ENCODE data around the gene NIP7. TPM values are rescaled to one million over a fixed set of nuclear protein-coding genes. Genes with fewer than 3 reads are reported as not detected.

Gene NIP7
- total and polyA plus RNA-seq, 9 of the 15 experiments (the other 6 are each of a cell fraction or from before 2014, with no cell fraction given) = 28.9 to 85.5 (median 72.5) TPM

DNA sequence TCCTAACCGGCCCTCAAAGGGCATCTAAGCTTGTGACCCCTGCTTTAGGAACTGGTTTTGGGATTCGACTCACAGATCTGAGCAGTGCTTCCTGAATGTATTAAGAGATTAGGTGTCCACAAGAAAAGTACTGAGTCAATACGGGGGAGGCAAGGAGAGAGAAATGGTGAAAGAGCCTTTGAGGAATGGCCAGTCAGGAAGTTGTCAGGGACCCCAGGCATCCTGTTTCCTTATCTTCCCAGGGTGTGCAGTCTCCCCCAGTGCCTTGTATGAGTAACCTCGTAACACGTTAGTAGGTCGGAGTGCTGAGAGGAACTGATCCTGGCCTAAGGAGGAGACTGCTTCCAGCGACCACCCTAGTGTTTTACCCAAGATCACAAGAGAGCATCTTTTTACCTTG, 28.4 kb downstream of the NIP7 start (continued):
- TF ChIP-seq HOXB6 (CRISPR knock-in tag; IDR thresholded peaks at IDR 0.05; ENCODE audit: borderline replicate concordance) (no peak), TCFL5 (CRISPR knock-in tag; conservative IDR thresholded peaks at IDR 0.05) (no peak), MBD2 (IDR thresholded peaks at IDR 0.05; ENCODE audit: borderline replicate concordance, low read depth) (no peak; the same call in 1 of the 2 replicates), CBFA2T3 (IDR thresholded peaks at IDR 0.05) (peak; percentile 78), SAFB (IDR thresholded peaks at IDR 0.05; ENCODE audit: borderline replicate concordance, low read depth, low read length) (no peak), BMI1 (IDR thresholded peaks at IDR 0.05; ENCODE audit: low read length) (no peak), ZNF253 (CRISPR knock-in tag; conservative IDR thresholded peaks at IDR 0.05) (no peak), NFE2 (IDR thresholded peaks at IDR 0.05; ENCODE audit: low read depth) (0 out of 2 replicates have a peak, but pooled peaks have one; percentile 20), MYBL2 (IDR thresholded peaks at IDR 0.05; ENCODE audit: low read depth) (no peak), MYBL2 (CRISPR knock-in tag; IDR thresholded peaks at IDR 0.05; ENCODE audit: borderline replicate concordance) (no peak), WHSC1 (IDR thresholded peaks at IDR 0.05; ENCODE audit: low read length) (no peak), RCOR1 (IDR thresholded peaks at IDR 0.05; ENCODE audit: borderline replicate concordance in 1 of 2, low read depth in 2 of 2, low read length in 2 of 2) (peak in 1 of 2 experiments; percentile 56; a peak in 1 of 4 replicates), MTA2 (IDR thresholded peaks at IDR 0.05; ENCODE audit: low read depth) (no peak), TSC22D4 (tag; IDR thresholded peaks at IDR 0.05) (no peak), PPARD (CRISPR knock-in tag; IDR thresholded peaks at IDR 0.05) (no peak), POLR2H (tag; IDR thresholded peaks at IDR 0.05; ENCODE audit: low read depth) (no peak), NFATC3 (IDR thresholded peaks at IDR 0.05) (no peak), ZKSCAN8 (CRISPR knock-in tag; IDR thresholded peaks at IDR 0.05) (no peak), ZNF239 (CRISPR knock-in tag; IDR thresholded peaks at IDR 0.05) (no peak)
- TF ChIP-seq, protein P1, sequence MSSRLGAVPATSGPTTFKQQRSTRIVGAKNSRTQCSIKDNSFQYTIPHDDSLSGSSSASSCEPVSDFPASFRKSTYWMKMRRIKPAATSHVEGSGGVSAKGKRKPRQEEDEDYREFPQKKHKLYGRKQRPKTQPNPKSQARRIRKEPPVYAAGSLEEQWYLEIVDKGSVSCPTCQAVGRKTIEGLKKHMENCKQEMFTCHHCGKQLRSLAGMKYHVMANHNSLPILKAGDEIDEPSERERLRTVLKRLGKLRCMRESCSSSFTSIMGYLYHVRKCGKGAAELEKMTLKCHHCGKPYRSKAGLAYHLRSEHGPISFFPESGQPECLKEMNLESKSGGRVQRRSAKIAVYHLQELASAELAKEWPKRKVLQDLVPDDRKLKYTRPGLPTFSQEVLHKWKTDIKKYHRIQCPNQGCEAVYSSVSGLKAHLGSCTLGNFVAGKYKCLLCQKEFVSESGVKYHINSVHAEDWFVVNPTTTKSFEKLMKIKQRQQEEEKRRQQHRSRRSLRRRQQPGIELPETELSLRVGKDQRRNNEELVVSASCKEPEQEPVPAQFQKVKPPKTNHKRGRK (tag; IDR thresholded peaks at IDR 0.05) = no peak
- TF ChIP-seq, protein P2, sequence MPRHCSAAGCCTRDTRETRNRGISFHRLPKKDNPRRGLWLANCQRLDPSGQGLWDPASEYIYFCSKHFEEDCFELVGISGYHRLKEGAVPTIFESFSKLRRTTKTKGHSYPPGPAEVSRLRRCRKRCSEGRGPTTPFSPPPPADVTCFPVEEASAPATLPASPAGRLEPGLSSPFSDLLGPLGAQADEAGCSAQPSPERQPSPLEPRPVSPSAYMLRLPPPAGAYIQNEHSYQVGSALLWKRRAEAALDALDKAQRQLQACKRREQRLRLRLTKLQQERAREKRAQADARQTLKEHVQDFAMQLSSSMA (CRISPR knock-in tag; IDR thresholded peaks at IDR 0.05) = no peak
- TF ChIP-seq, protein P3, sequence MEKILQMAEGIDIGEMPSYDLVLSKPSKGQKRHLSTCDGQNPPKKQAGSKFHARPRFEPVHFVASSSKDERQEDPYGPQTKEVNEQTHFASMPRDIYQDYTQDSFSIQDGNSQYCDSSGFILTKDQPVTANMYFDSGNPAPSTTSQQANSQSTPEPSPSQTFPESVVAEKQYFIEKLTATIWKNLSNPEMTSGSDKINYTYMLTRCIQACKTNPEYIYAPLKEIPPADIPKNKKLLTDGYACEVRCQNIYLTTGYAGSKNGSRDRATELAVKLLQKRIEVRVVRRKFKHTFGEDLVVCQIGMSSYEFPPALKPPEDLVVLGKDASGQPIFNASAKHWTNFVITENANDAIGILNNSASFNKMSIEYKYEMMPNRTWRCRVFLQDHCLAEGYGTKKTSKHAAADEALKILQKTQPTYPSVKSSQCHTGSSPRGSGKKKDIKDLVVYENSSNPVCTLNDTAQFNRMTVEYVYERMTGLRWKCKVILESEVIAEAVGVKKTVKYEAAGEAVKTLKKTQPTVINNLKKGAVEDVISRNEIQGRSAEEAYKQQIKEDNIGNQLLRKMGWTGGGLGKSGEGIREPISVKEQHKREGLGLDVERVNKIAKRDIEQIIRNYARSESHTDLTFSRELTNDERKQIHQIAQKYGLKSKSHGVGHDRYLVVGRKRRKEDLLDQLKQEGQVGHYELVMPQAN (IDR thresholded peaks at IDR 0.05; ENCODE audit: borderline replicate concordance) = no peak
- TF ChIP-seq, protein P4, sequence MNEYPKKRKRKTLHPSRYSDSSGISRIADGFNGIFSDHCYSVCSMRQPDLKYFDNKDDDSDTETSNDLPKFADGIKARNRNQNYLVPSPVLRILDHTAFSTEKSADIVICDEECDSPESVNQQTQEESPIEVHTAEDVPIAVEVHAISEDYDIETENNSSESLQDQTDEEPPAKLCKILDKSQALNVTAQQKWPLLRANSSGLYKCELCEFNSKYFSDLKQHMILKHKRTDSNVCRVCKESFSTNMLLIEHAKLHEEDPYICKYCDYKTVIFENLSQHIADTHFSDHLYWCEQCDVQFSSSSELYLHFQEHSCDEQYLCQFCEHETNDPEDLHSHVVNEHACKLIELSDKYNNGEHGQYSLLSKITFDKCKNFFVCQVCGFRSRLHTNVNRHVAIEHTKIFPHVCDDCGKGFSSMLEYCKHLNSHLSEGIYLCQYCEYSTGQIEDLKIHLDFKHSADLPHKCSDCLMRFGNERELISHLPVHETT (CRISPR knock-in tag; conservative IDR thresholded peaks at IDR 0.05 in 1 of 2, IDR thresholded peaks at IDR 0.05 in 1 of 2) = no peak
- TF ChIP-seq, protein P5, sequence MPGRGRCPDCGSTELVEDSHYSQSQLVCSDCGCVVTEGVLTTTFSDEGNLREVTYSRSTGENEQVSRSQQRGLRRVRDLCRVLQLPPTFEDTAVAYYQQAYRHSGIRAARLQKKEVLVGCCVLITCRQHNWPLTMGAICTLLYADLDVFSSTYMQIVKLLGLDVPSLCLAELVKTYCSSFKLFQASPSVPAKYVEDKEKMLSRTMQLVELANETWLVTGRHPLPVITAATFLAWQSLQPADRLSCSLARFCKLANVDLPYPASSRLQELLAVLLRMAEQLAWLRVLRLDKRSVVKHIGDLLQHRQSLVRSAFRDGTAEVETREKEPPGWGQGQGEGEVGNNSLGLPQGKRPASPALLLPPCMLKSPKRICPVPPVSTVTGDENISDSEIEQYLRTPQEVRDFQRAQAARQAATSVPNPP (IDR thresholded peaks at IDR 0.05; ENCODE audit: borderline replicate concordance, insufficient read depth, insufficient read length) = no peak

Data from K562 (cell line).